Inflammatory macrophage (primary cell): Measurements from ENCODE around the gene SLC14A1.

Experiments used
- DNase-seq, 2 donors: peaks; one replicate each; pipeline ENCODE4 v3.0.0-alpha.2; 2020 to 2022

The SLC14A1 gene

GRCh38 chr18:45760462-45761036 lies 36.6 kb downstream of the SLC14A1 start:
- no peak for DNase-seq

DNA sequence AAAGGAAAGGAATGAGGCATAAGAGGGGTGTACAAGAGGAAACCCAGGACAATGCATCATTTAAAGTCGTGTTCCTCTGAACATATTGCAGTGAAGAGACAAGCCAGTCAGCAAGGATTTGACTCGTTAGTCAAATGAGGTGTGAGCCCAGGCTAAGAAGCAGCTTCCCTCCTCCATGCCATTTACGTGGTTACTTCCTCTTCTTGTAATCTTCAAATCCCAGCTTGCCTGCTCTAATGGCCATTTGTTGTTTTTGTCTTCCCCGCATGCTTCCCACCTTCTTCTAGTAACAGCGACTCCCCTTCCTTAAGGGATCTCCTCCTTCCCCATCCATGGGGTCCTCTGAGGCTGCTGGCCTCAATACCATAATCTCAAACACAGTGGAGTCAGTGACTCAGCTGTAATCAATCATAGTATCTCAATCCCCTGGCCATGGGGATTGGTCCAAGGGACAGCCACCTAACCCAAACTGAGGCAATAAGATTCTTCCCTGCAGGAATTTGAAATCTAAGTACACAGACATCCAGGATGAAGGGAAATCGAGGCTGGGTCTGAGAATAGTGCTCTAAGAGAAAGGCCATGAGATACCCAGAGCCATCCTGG lies 37.6 kb downstream of the SLC14A1 start:
- DNase-seq: peak; percentile 26 to 53

DNA sequence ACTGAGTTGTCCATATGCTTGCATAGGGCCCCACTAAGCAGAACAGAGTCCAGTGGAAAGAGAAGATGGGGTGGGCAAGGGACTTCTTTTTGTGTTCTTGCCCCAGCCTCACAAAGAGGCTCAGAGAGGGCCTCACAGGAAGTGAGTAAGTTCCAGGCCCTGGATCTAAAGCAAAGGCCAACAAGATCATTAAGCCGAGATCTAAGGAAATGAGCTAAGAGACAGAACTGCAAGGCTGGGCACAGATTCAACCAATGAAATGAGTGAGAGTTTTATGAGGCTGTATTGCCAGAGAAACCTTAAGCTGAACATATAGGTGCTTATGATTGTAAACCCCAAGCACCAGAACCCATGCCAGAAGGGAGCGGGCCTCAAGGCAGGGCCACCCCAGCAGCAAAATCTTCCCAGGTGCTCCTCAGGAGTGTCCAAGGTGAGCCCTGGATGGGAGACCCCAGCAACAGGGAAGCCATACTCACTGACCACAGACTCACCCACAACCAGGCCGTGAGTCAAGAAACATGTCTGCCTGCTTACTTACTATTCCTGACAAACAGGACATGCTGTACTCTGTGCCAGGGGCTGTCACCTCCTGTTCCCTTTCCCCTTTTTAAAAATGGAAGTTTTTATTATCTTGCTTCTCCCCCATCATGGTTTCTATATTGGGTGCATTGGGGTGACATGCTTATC lies 40.2 kb downstream of the SLC14A1 start:
- no peak for DNase-seq

DNA sequence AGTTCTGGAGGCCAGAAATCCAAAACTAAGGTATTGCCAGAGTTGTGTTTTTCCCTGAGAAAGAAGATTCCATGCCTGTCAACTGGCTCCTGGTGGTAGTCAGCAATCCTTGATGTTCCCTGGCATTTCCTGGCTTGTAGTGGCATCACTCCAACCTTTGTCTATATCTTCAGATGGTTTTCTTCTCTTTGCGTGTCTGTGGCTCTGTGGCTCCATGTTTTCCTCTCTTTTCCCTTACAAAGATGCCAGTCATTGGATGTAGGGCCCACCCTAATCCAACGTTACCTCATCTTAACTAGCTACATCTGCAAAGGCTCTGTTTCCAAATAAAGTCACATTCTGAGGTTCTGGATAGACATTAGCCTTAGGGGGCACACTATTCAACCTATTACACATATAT lies 41.8 kb downstream of the SLC14A1 start:
- DNase-seq: no peak

- no peak for DNase-seq
Observed at GRCh38 chr18:45771587-45772480, 47.9 kb downstream of the SLC14A1 start.

- no peak for DNase-seq
Observed at GRCh38 chr18:45774065-45774521, 50.1 kb downstream of the SLC14A1 start.

DNA sequence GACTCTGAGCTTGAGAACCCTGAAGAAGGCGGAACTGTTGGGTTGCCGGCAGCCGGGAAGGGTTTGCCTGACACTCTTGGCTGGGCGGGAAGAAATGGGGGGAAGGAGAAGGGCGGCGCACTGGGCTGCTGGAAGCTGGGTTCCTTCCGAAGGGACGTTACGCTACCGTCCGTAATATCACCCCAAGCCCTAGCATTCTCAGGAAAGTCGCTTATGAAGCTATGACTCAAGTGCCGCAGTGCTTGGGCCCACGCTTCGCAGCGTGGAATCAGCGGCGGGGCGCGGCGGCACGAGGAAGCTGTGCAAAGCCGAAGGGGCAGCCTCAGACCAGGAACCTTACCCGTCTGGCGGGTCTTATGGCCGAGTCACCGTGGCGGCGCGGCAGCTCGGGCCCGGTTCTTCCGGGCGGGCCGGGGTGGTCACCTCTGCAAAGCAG lies 51.3 kb downstream of the SLC14A1 start:
- peak; percentile 90 to 91 for DNase-seq

DNA sequence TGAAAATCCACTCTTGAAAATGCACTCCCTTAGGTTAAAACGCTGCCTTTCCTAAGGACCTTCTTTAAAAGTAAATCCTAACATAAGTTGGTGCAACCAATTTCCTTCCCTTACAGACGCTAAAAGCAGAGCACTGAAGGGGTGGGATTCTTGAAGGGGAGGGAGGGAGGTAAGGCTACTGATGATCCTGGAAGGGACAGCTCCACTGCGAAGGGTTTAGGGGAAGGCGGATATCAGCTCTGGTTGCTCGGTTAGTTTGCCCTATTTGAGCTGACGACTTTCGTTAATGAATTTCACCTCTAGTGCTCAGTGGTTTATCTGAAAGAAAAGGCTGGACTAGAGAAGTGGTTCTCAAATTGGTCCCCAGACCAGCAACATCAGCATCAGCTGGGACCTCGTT lies 51.8 kb downstream of the SLC14A1 start:
- DNase-seq: no peak

GRCh38 chr18:45777393-45777792 lies 53.4 kb downstream of the SLC14A1 start:
- DNase-seq: no peak

DNA sequence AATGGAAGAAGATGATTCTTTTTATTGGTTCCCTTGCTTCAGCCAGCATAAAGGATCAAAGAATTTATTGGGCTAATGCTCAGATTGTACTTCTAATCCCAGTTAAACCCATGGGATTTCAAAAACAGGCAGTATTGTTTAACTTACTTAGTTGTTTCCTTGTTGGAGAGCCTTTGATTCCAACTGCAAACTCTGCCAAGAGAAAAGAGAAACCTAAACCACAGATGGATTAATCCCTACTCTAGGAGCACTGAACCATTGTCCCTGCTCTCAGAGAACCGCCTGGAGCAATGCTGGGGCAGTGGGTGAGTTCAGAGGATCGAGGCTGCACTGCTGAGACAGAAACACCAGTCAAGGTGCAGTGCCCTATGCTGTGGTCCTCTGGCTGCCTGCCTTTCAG lies 56.6 kb downstream of the SLC14A1 start:
- no peak for DNase-seq

GRCh38 chr18:45782662-45783061 lies 58.7 kb downstream of the SLC14A1 start:
- no peak for DNase-seq

DNA sequence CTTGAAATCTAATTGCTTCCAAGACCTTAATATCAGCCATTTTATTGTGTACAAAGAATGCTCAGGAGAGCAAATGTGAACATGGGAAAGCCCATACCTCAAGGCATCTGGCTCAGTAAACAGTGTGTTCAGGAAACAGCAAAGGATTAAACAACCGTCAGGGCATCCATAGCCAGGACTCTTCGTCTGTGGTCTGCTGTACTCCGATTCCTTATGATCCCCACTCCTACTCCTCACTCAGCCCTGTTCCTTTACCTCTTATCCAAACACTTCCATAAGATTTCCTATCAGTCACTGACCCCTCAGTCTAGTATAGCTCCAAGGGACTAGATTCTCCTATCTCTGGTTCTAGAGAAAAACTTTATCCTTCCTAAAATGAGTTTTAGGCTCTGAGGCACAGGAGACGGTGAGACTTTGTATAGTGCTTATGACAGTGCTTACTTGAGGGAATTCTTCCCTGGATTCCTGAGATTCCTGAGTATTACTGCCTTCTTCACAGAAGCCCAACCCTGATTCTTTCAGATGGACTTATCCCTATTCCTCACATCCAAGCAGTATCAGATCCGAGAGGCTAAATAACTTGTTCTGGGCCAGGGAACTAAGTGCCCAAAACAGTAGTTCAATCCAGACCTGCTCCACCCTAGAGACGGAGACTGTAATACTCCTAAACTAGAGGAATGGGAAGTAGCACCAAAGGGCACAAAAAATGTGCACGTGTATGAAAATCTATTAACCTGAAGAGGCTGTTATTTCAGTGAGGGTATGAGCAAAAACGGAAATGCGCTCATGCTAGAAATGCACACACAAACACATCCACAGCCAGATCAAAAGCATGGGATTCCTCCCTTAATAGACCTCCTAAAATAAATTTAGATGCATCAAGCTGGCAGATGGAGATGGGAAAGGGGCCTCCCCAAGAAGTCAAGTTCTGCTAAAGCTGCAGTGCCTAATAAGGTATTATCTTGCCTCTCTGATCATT lies 59.4 kb downstream of the SLC14A1 start:
- DNase-seq: no peak

GRCh38 chr18:45785134-45785533 lies 61.2 kb downstream of the SLC14A1 start:
- no peak for DNase-seq

DNA sequence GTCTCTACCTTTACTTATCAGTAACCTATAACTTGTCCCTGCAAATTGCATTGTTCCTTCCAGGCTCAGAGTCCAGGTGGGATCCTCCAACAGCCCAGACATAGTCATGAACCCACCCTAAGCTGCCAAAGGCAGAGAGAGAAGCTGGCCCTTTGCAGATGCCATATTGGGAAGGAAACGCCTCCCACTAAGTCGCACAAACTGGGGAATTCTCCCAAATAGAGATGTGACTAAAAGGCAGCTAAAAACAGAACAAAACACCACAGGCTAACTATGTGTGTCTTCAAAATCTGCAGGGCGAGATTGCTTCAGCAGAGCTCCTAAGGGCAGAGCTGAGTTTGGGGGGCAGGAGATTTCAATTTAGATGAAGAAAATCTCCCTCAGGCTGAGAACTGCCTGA lies 63.0 kb downstream of the SLC14A1 start:
- DNase-seq: peak in 1 of 2 donors; percentile 42

DNA sequence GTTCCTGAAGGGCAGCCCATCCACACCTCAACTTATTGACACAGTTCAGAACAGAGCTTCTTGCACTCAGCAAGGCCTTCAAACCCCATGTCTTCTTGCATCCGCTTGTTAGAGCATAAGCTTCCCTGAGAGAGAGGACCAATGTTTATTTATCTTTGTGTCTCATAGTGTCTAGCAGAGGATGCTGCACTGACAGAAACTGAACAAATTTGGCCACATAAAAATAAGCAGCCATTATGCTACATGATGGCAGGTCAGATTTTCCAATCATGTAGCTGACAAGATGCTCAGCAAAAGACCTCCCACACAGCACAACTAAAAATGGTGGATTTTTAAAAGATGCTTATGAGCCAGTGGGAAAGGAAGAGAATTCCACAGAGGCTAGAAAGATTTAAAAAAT lies 63.4 kb downstream of the SLC14A1 start:
- DNase-seq: no peak

- peak; percentile 76 to 86 for DNase-seq
Observed at GRCh38 chr18:45788861-45789260, 64.9 kb downstream of the SLC14A1 start.

- DNase-seq: peak; percentile 42 to 52
Observed at GRCh38 chr18:45792506-45793263, 68.7 kb downstream of the SLC14A1 start.

- peak; percentile 80 to 83 for DNase-seq
Observed at GRCh38 chr18:45793264-45793965, 69.4 kb downstream of the SLC14A1 start.

GRCh38 chr18:45801416-45802004 lies 77.5 kb downstream of the SLC14A1 start:
- no peak for DNase-seq
